ENCODE measurements around the gene PPM1H.

GRCh38 chr12:62943779-62944395, 8.9 kb upstream of the PPM1H start:
- TF ChIP-seq CTCF (IDR thresholded peaks at IDR 0.05; ENCODE audit: low read depth, low read length) (no peak), POLR2A (IDR thresholded peaks at IDR 0.05; ENCODE audit: extremely low read depth, insufficient read length) (no peak), MYC (IDR thresholded peaks at IDR 0.05; ENCODE audit: low read depth, low read length) (no peak)
